A549 (cell line): ENCODE results near the gene ZNF32.

ENCODE experiments used
- RFX5 ChIP-seq: fragments of 450-650 bp; IDR thresholded peaks from 2 replicates; pipeline ENCODE4 v1.7.1; 2014; ENCODE audit warnings: antibody characterized with exemption, mild to moderate bottlenecking, moderate library complexity
- ZC3H11A ChIP-seq: fragments of 450-650 bp; IDR thresholded peaks from 2 replicates; pipeline ENCODE4 v1.6.1; 2014; ENCODE audit warnings: antibody characterized with exemption, mild to moderate bottlenecking
- TF ChIP-seq, protein P1 (sequence below): fragments of >200 bp; sonication (Bioruptor Twin); formaldehyde crosslinking; IDR thresholded peaks from 3 replicates; pipeline ENCODE4 v1.5.1; 2016

DNA sequence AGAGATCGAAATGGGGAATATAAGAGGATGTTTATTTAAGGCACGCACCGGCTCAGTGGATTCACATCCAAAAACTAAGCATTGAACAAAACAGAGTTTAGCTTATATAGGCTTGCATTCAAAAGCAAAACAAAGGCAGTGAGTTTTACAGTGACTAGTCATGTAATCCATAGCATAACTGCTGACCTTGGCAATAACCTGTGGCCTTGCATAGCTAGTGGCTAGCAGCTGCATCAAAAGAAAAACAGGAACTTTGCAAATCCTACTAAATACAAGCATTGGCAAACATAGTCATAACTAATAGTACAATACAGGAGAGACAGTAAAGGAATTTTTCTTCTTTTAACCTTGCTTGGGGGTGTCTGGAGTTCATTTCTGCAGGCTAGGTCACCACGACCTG is 52.1 kb downstream of the ZNF32 start:
- TF ChIP-seq, protein P1, sequence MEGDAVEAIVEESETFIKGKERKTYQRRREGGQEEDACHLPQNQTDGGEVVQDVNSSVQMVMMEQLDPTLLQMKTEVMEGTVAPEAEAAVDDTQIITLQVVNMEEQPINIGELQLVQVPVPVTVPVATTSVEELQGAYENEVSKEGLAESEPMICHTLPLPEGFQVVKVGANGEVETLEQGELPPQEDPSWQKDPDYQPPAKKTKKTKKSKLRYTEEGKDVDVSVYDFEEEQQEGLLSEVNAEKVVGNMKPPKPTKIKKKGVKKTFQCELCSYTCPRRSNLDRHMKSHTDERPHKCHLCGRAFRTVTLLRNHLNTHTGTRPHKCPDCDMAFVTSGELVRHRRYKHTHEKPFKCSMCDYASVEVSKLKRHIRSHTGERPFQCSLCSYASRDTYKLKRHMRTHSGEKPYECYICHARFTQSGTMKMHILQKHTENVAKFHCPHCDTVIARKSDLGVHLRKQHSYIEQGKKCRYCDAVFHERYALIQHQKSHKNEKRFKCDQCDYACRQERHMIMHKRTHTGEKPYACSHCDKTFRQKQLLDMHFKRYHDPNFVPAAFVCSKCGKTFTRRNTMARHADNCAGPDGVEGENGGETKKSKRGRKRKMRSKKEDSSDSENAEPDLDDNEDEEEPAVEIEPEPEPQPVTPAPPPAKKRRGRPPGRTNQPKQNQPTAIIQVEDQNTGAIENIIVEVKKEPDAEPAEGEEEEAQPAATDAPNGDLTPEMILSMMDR = no peak
- TF ChIP-seq RFX5 (no peak), ZC3H11A (no peak)
